PC-3 (cell line): ENCODE measurements around the gene VPS33A. TPM values are rescaled to one million over a fixed set of nuclear protein-coding genes. Genes with fewer than 3 reads are reported as not detected.

Source experiments
- ATAC-seq: fragments of 200-7000 bp; cut with Tn5 transposase; 2 replicates; pipeline ENCODE4 v1.9.1; 2020; ENCODE audit warnings: mild to moderate bottlenecking, moderate library complexity
- BruUV-seq: library from RNA; stranded (reverse); fragments of 400-500 nt; replicated peaks from 2 replicates; lab custom pipeline; 2021; lab: Mats Ljungman, UMichigan
- CTCF ChIA-PET: fragments of 300-600 bp; sonication (Branson Sonifier 250); formaldehyde crosslinking; loops from one replicate; lab custom pipeline; 2022; ENCODE audit warnings: antibody characterized with exemption; lab: Charles Lee
- POLR2A ChIA-PET: fragments of 300-600 bp; sonication (Branson Sonifier 250); formaldehyde crosslinking; loops from one replicate; lab custom pipeline; 2022; ENCODE audit warnings: antibody characterized with exemption; ENCODE audit not compliant: unreplicated experiment; lab: Charles Lee
- DNase-seq: peaks from one replicate; pipeline ENCODE4 v3.0.0-alpha.2; 2015
- H2AFZ ChIP-seq: fragments of 300-600 bp; sonication (generic); 2 replicates; pipeline ENCODE4 v1.6.0; 2016; ENCODE audit warnings: antibody characterized with exemption, low read length
- H3F3A ChIP-seq: fragments of 300-600 bp; sonication (generic); one replicate; pipeline ENCODE4 v1.6.0; 2017; ENCODE audit warnings: antibody characterized with exemption, low read length, control low read depth, mild to moderate bottlenecking; ENCODE audit not compliant: unreplicated experiment
- H3K27ac ChIP-seq: fragments of 300-600 bp; sonication (generic); 2 replicates; pipeline ENCODE4 v1.5.1; 2016; ENCODE audit warnings: mild to moderate bottlenecking, low read length
- H3K27me3 ChIP-seq: fragments of 300-600 bp; sonication (generic); 2 replicates; pipeline ENCODE4 v1.6.1; 2016; ENCODE audit warnings: low read length, mixed read lengths
- H3K36me3 ChIP-seq: fragments of 300-600 bp; sonication (generic); 2 replicates; pipeline ENCODE4 v1.6.1; 2016; ENCODE audit warnings: low read depth, mixed run types, low read length, mixed read lengths
- H3K4me1 ChIP-seq: fragments of 300-600 bp; sonication (generic); 2 replicates; pipeline ENCODE4 v1.5.1; 2016; ENCODE audit warnings: low read length; ENCODE audit not compliant: insufficient read depth
- H3K4me2 ChIP-seq: fragments of 300-600 bp; sonication (generic); 2 replicates; pipeline ENCODE4 v1.6.0; 2016; ENCODE audit warnings: low read length
- H3K4me3 ChIP-seq: fragments of 300-600 bp; sonication (generic); 2 replicates; pipeline ENCODE4 v1.5.1; 2016; ENCODE audit warnings: mild to moderate bottlenecking, low read length, mixed read lengths
- H3K79me2 ChIP-seq: fragments of 300-600 bp; sonication (generic); 2 replicates; pipeline ENCODE4 v1.6.1; 2017; ENCODE audit warnings: low read length, mixed read lengths
- H3K9ac ChIP-seq: fragments of 300-600 bp; sonication (generic); 2 replicates; pipeline ENCODE4 v1.6.0; 2016; ENCODE audit warnings: mild to moderate bottlenecking, low read length
- H3K9me2 ChIP-seq: fragments of 300-600 bp; sonication (generic); replicated peaks from 2 replicates; pipeline ENCODE4 v1.6.1; 2016; ENCODE audit warnings: mixed run types, low read length, mixed read lengths
- H3K9me3 ChIP-seq: fragments of 300-600 bp; sonication (generic); 2 replicates; pipeline ENCODE4 v1.6.1; 2016; ENCODE audit warnings: low read length, mixed read lengths
- H4K20me1 ChIP-seq: fragments of 300-600 bp; sonication (generic); 2 replicates; pipeline ENCODE4 v1.6.1; 2016; ENCODE audit warnings: low read length, mixed read lengths
- CTCF ChIP-seq: fragments of 300-600 bp; sonication (generic); conservative IDR thresholded peaks from 2 replicates; pipeline ENCODE4 v1.5.1; 2017; ENCODE audit warnings: antibody characterized with exemption, low read depth, mild to moderate bottlenecking, low read length
- EZH2 ChIP-seq: fragments of 300-600 bp; sonication (generic); IDR thresholded peaks from one replicate; pipeline ENCODE4 v1.6.1; 2017; ENCODE audit warnings: antibody characterized with exemption, mild to moderate bottlenecking, low read length; ENCODE audit not compliant: unreplicated experiment
- EZH2phosphoT487 ChIP-seq: fragments of 300-600 bp; sonication (generic); IDR thresholded peaks from 2 replicates; pipeline ENCODE4 v1.6.1; 2018; ENCODE audit warnings: mild to moderate bottlenecking, antibody characterized with exemption, low read length, borderline replicate concordance
- intact Hi-C: fragments of 100-400 bp; cut with micrococcal nuclease; formaldehyde crosslinking; loops from 2 replicates; pipeline ENCODE4 v1.9.0; 2023
- total RNA-seq: library from RNA; depleted of rRNA; stranded (reverse); fragments of >200 nt; gene quantifications from 2 replicates; pipeline ENCODE4 v1.2.3, GENCODE V29; 2014

VPS33A gene
- total RNA-seq, 1 experiment from 2014 or later = 40.8 TPM

GRCh38 chr12:122216445-122216844, 49.8 kb downstream of the VPS33A start:
- Histone ChIP-seq H3K9me3 (no peaks in the 10 kb centered on the region), H3K36me3 (peaks cover 70% of the 10 kb centered on the region), H3K4me3 (no peak overlapping the region), H3K4me2 (no peak overlapping the region), H3K27me3 (no peaks in the 10 kb centered on the region), H3K4me1 (no peaks in the 10 kb centered on the region), H4K20me1 (no peaks in the 10 kb centered on the region), H2AFZ (no peak overlapping the region), H3K9ac (no peak overlapping the region), H3K9me2 (no peaks in the 10 kb centered on the region), H3K79me2 (peaks cover 21% of the 10 kb centered on the region), H3F3A (no peaks in the 10 kb centered on the region), H3K27ac (no peak overlapping the region)
- no peak for TF ChIP-seq CTCF
- DNase-seq (no peak), ATAC-seq (no peak)
- intact Hi-C loops = no loop called here
- BruUV-seq = no TSS peak
- ChIA-PET CTCF (no interaction called here), POLR2A (interaction anchor here (0.8 kb wide), 1 partner anchor 8 kb away, joined by 5 read pairs; no protein-coding TSS in a partner anchor)

GRCh38 chr12:122215771-122216170, 50.5 kb downstream of the VPS33A start:
- no peak for ATAC-seq

More at GRCh38 chr12:122215771-122216170, 50.5 kb downstream of the VPS33A start:
- intact Hi-C loops = no loop called here
- Histone ChIP-seq H4K20me1 (no peaks in the 10 kb centered on the region), H2AFZ (no peak overlapping the region), H3F3A (no peaks in the 10 kb centered on the region), H3K4me3 (no peak overlapping the region), H3K4me1 (no peaks in the 10 kb centered on the region), H3K9ac (no peak overlapping the region), H3K79me2 (peaks cover 14% of the 10 kb centered on the region), H3K4me2 (no peak overlapping the region), H3K9me3 (no peaks in the 10 kb centered on the region), H3K27me3 (no peaks in the 10 kb centered on the region), H3K9me2 (no peaks in the 10 kb centered on the region), H3K36me3 (peaks cover 67% of the 10 kb centered on the region), H3K27ac (no peak overlapping the region)
- CTCF ChIA-PET = no interaction called here
- POLR2A ChIA-PET = interaction anchor here (0.8 kb wide), 1 partner anchor 8 kb away, joined by 5 read pairs; no protein-coding TSS in a partner anchor
- TF ChIP-seq CTCF = no peak
- TF ChIP-seq EZH2phosphoT487 = no peak
- TF ChIP-seq EZH2 = no peak
- no TSS peak for BruUV-seq
- no peak for DNase-seq
